ENCODE data around the gene PRRT1B. TPM values are rescaled to one million over a fixed set of nuclear protein-coding genes. Genes with fewer than 3 reads are reported as not detected.
A peak's percentile ranks its signal among the peaks of the same experiment; 100 is the strongest.

PRRT1B gene
- total RNA-seq, 8 experiments from 2014 or later = 0.29 TPM; not detected in 7

- Histone ChIP-seq H3K4me3 (no peak overlapping the region), H3K27ac (no peak overlapping the region), H3K4me1 (replicated peaks in 1 of 2) (peaks cover 0 to under 1% of the 10 kb centered on the region in 2 donors)
- in situ Hi-C loops (cut with MboI; ENCODE audit: low pct_unique_long_range_greater_than_20kb in 2 of 9, low sequenced_read_pairs in 9 of 9, unreplicated experiment in 9 of 9) = no loop called here
- WGBS, 10 experiments = 40 to 93% (median 80%) methylated on average over 1 to 15 of the region's 23 CpGs; no CpG with 5 or more reads in 1 of the 10 experiments
- ATAC-seq (replicated peaks in 6 of 8) = no peak
Observed at GRCh38 chr9:131524665-131525315, 20.5 kb upstream of the PRRT1B start.

- Histone ChIP-seq H3K27ac (no peak overlapping the region), H3K4me1 (replicated peaks in 1 of 2) (peaks cover 2 to 5% of the 10 kb centered on the region in 2 donors), H3K4me3 (no peak overlapping the region)
- in situ Hi-C loops (cut with MboI; ENCODE audit: low pct_unique_long_range_greater_than_20kb in 2 of 9, low sequenced_read_pairs in 9 of 9, unreplicated experiment in 9 of 9) = no loop called here
- WGBS, 10 experiments = 79 to 100% (median 86%) methylated on average over 1 to 14 of the region's 19 CpGs; no CpG with 5 or more reads in 3 of the 10 experiments
- no peak for ATAC-seq (replicated peaks in 6 of 8)
Observed at GRCh38 chr9:131525643-131526565, 19.4 kb upstream of the PRRT1B start.

GRCh38 chr9:131528186-131528585 is 17.1 kb upstream of the PRRT1B start:
- no peak for ATAC-seq (replicated peaks in 6 of 8)
- in situ Hi-C loops (cut with MboI; ENCODE audit: low pct_unique_long_range_greater_than_20kb in 2 of 9, low sequenced_read_pairs in 9 of 9, unreplicated experiment in 9 of 9) = no loop called here
- H3K4me1 ChIP-seq (replicated peaks in 1 of 2) = peaks cover 2 to 8% of the 10 kb centered on the region in 2 donors

GRCh38 chr9:131528886-131529505 is 16.3 kb upstream of the PRRT1B start:
- Histone ChIP-seq H3K27ac (no peak overlapping the region), H3K4me1 (replicated peaks in 1 of 2) (peaks cover 2 to 8% of the 10 kb centered on the region in 2 donors), H3K4me3 (no peak overlapping the region)
- WGBS, 10 experiments = 88 to 100% (median 93%) methylated on average over 1 to 6 of the region's 35 CpGs; no CpG with 5 or more reads in 5 of the 10 experiments
- no peak for ATAC-seq (replicated peaks in 6 of 8)
- in situ Hi-C loops (cut with MboI; ENCODE audit: low pct_unique_long_range_greater_than_20kb in 2 of 9, low sequenced_read_pairs in 9 of 9, unreplicated experiment in 9 of 9) = no loop called here

More at GRCh38 chr9:131528186-131528585, 17.1 kb upstream of the PRRT1B start:
- Histone ChIP-seq H3K27ac (no peak overlapping the region), H3K4me3 (no peak overlapping the region)
- WGBS, 10 experiments = 50 to 100% (median 98%) methylated on average over 1 to 5 of the region's 7 CpGs; no CpG with 5 or more reads in 2 of the 10 experiments

GRCh38 chr9:131529597-131530545 is 15.5 kb upstream of the PRRT1B start:
- Histone ChIP-seq H3K4me3 (peak overlapping the region; percentile 79 to 96 (median 86)), H3K4me1 (replicated peaks in 1 of 2) (peaks cover 2 to 8% of the 10 kb centered on the region in 2 donors), H3K27ac (no peak overlapping the region)
- in situ Hi-C loops (cut with MboI; ENCODE audit: low pct_unique_long_range_greater_than_20kb in 2 of 9, low sequenced_read_pairs in 9 of 9, unreplicated experiment in 9 of 9) = no loop called here
- WGBS, 10 experiments = 0 to 100% (median 50%) methylated on average over 1 to 11 of the region's 24 CpGs; no CpG with 5 or more reads in 3 of the 10 experiments
- peak in 1 of 8 experiments; percentile 2 for ATAC-seq (replicated peaks in 6 of 8)

- in situ Hi-C loops (cut with MboI; ENCODE audit: low pct_unique_long_range_greater_than_20kb in 2 of 9, low sequenced_read_pairs in 9 of 9, unreplicated experiment in 9 of 9) = no loop called here
- peak overlapping the region; percentile 79 to 96 (median 86) for H3K4me3 ChIP-seq
- WGBS, 10 experiments = 10 to 47% (median 20%) methylated on average over 2 to 8 of the region's 29 CpGs; no CpG with 5 or more reads in 7 of the 10 experiments
- ATAC-seq (replicated peaks in 6 of 8) = peak in 5 of 8 experiments; percentile 17 to 57 (median 39)
- H3K4me1 ChIP-seq (replicated peaks in 1 of 2) = peaks cover 2 to 8% of the 10 kb centered on the region in 2 donors
- no peak overlapping the region for H3K27ac ChIP-seq
Observed at GRCh38 chr9:131530546-131530919, 14.8 kb upstream of the PRRT1B start.

- in situ Hi-C loops (cut with MboI; ENCODE audit: low pct_unique_long_range_greater_than_20kb in 2 of 9, low sequenced_read_pairs in 9 of 9, unreplicated experiment in 9 of 9) = no loop called here
- H3K4me1 ChIP-seq (replicated peaks in 1 of 2) = peaks cover 2 to 8% of the 10 kb centered on the region in 2 donors
- peak within 1 kb of the TSS; percentile 79 to 96 (median 86) for H3K4me3 ChIP-seq
- H3K27ac ChIP-seq = peak within 1 kb of the TSS in 1 of 2 donors; percentile 60
- ATAC-seq (replicated peaks in 6 of 8) = peak; percentile 88 to 96 (median 93)
- 67 to 85% methylated on average over 3 to 4 of the region's 103 CpGs; no CpG with 5 or more reads in 8 of the 10 experiments for WGBS, 10 experiments
Observed at GRCh38 chr9:131530920-131531832, 14.1 kb upstream of the PRRT1B start, which contains the start of gene UCK1. Gene UCK1 (minus strand): TSS chr9:131531263. CDS start chr9:131531174, 89 bp downstream.

GRCh38 chr9:131534721-131535237 is 10.5 kb upstream of the PRRT1B start:
- Histone ChIP-seq H3K4me3 (no peak overlapping the region), H3K27ac (no peak overlapping the region), H3K4me1 (replicated peaks in 1 of 2) (peaks cover 2 to 8% of the 10 kb centered on the region in 2 donors)
- no peak for ATAC-seq (replicated peaks in 6 of 8)
- in situ Hi-C loops (cut with MboI; ENCODE audit: low pct_unique_long_range_greater_than_20kb in 2 of 9, low sequenced_read_pairs in 9 of 9, unreplicated experiment in 9 of 9) = no loop called here
- WGBS, 10 experiments = 27 to 86% (median 62%) methylated on average over 1 to 5 of the region's 8 CpGs; no CpG with 5 or more reads in 3 of the 10 experiments

- in situ Hi-C loops (cut with MboI; ENCODE audit: low pct_unique_long_range_greater_than_20kb in 2 of 9, low sequenced_read_pairs in 9 of 9, unreplicated experiment in 9 of 9) = no loop called here
- 56 to 100% (median 90%) methylated on average over 2 to 16 of the region's 19 CpGs; no CpG with 5 or more reads in 2 of the 10 experiments for WGBS, 10 experiments
- H3K27ac ChIP-seq = no peak overlapping the region
- H3K4me3 ChIP-seq = no peak overlapping the region
- H3K4me1 ChIP-seq (replicated peaks in 1 of 2) = no peaks in the 10 kb centered on the region
- ATAC-seq (replicated peaks in 6 of 8) = no peak
Observed at GRCh38 chr9:131537946-131538345, 7.4 kb upstream of the PRRT1B start.

- no peak for ATAC-seq (replicated peaks in 6 of 8)
- in situ Hi-C loops (cut with MboI; ENCODE audit: low pct_unique_long_range_greater_than_20kb in 2 of 9, low sequenced_read_pairs in 9 of 9, unreplicated experiment in 9 of 9) = no loop called here
- Histone ChIP-seq H3K27ac (no peak overlapping the region), H3K4me3 (no peak overlapping the region), H3K4me1 (replicated peaks in 1 of 2) (no peaks in the 10 kb centered on the region)
- 47 to 100% (median 73%) methylated on average over 2 to 7 of the region's 7 CpGs; no CpG with 5 or more reads in 2 of the 10 experiments for WGBS, 10 experiments
Observed at GRCh38 chr9:131539223-131539923, 6.0 kb upstream of the PRRT1B start.
